CD4-positive, alpha-beta T cell (primary cell): ENCODE measurements around the gene TNFRSF25. TPM values are rescaled to one million over a fixed set of nuclear protein-coding genes. Genes with fewer than 3 reads are reported as not detected.
A peak's percentile ranks its signal among the peaks of the same experiment; 100 is the strongest.

Experiments used
- ATAC-seq: fragments of 200-7000 bp; cut with Tn5 transposase; one replicate; pipeline ENCODE4 v1.10.0; 2022; ENCODE audit warnings: mild to moderate bottlenecking; ENCODE audit not compliant: poor library complexity
- CTCF ChIA-PET: fragments of 350-600 bp; sonication (Branson Sonifier 250); formaldehyde crosslinking; loops from one replicate; lab custom pipeline; 2021; ENCODE audit warnings: antibody characterized with exemption, inconsistent platforms; lab: Charles Lee
- POLR2A ChIA-PET: fragments of 350-600 bp; sonication (Branson Sonifier 250); formaldehyde crosslinking; loops from one replicate; lab custom pipeline; 2021; ENCODE audit warnings: antibody characterized with exemption, inconsistent platforms; lab: Charles Lee
- DNase-seq, 14 experiments: peaks; one replicate each; pipeline ENCODE4 v3.0.0-alpha.2; 2013 to 2020; ENCODE audit warnings: mixed read lengths in 2 of 14
- H3K27ac ChIP-seq, 2 donors: one replicate each; pipeline versions ENCODE4 v1.5.1 to v1.7.0; 2013; ENCODE audit warnings: low read length in 2 of 2, low read depth in 1 of 2, mild to moderate bottlenecking in 1 of 2
- H3K27me3 ChIP-seq, 2 experiments: 1 replicate in 1 of 2; 2 replicates in 1 of 2; pipeline versions ENCODE4 v1.6.1 to v1.7.0; 2013; ENCODE audit warnings: low read length in 2 of 2, control low read depth in 1 of 2, mild to moderate bottlenecking in 1 of 2, moderate library complexity in 1 of 2; ENCODE audit not compliant: insufficient read depth in 2 of 2, control insufficient read depth in 1 of 2
- H3K36me3 ChIP-seq: one replicate; pipeline ENCODE4 v1.6.1; 2013; ENCODE audit warnings: low read length, control low read depth; ENCODE audit not compliant: insufficient read depth
- H3K4me1 ChIP-seq: one replicate; pipeline ENCODE4 v1.6.1; 2013; ENCODE audit warnings: low read length, control low read depth; ENCODE audit not compliant: insufficient read depth
- H3K4me3 ChIP-seq: one replicate; pipeline ENCODE4 v1.5.1; 2013; ENCODE audit warnings: mild to moderate bottlenecking, low read length, moderate library complexity
- H3K9me3 ChIP-seq, 2 experiments: 1 replicate in 1 of 2; 2 replicates in 1 of 2; pipeline versions ENCODE4 v1.6.1 to v1.7.0; 2013; ENCODE audit warnings: low read length in 2 of 2, mild to moderate bottlenecking in 2 of 2, control low read depth in 1 of 2, moderate library complexity in 1 of 2; ENCODE audit not compliant: control insufficient read depth in 1 of 2, insufficient read depth in 1 of 2
- H3K27ac Mint-ChIP-seq: one replicate; pipeline ENCODE4 v1.8.0; 2020; ENCODE audit warnings: mixed read lengths
- H3K27me3 Mint-ChIP-seq: one replicate; pipeline ENCODE4 v1.8.0; 2021; ENCODE audit warnings: mixed read lengths
- H3K36me3 Mint-ChIP-seq: one replicate; pipeline ENCODE4 v1.8.0; 2021; ENCODE audit warnings: low read depth, mixed read lengths
- H3K4me1 Mint-ChIP-seq: one replicate; pipeline ENCODE4 v1.8.0; 2021; ENCODE audit warnings: low read depth, mixed read lengths
- H3K4me3 Mint-ChIP-seq: one replicate; pipeline ENCODE4 v1.8.0; 2020; ENCODE audit warnings: mild to moderate bottlenecking, mixed read lengths
- H3K9me3 Mint-ChIP-seq: one replicate; pipeline ENCODE4 v1.8.0; 2020; ENCODE audit warnings: mixed read lengths
- CTCF ChIP-seq: fragments of 200-600 bp; IDR thresholded peaks from one replicate; pipeline ENCODE4 v1.8.0; 2022; ENCODE audit warnings: antibody characterized with exemption, mild to moderate bottlenecking
- intact Hi-C, 2 experiments: fragments of 100-400 bp; cut with DNase I in 1 of 2; cut with micrococcal nuclease in 1 of 2; formaldehyde crosslinking; loops; one replicate each; pipeline versions ENCODE4 v1.15.1 to v1.9.0; 2023 to 2025; cut with DNase I, micrococcal nuclease
- total RNA-seq, 174 experiments: library from RNA in 2 of 174; stranded (reverse) in 2 of 174; gene quantifications; one replicate each; pipeline ENCODE4 v1.2.3 and lab custom pipeline; 2021 to 2026

The TNFRSF25 gene
- total RNA-seq, 2 experiments from 2014 or later = 220 to 225 TPM

GRCh38 chr1:6464514-6464836 is 1.5 kb downstream of the TNFRSF25 start:
- H3K36me3 ChIP-seq = peaks cover 38% of the 10 kb centered on the region
- H3K4me1 ChIP-seq = peaks cover 68% of the 10 kb centered on the region
- intact Hi-C loops = no loop called here
- Mint-ChIP-seq H3K4me3 (peak overlapping the region; percentile 98), H3K27ac (peak overlapping the region; percentile 96), H3K9me3 (no peaks in the 10 kb centered on the region), H3K36me3 (peaks cover 55% of the 10 kb centered on the region), H3K4me1 (peaks cover 61% of the 10 kb centered on the region), H3K27me3 (no peaks in the 10 kb centered on the region)
- TF ChIP-seq CTCF = no peak
- H3K27me3 ChIP-seq = no peaks in the 10 kb centered on the region
- ChIA-PET CTCF (interaction anchor here (1.1 to 4.9 kb wide), 4 partner anchors 8 to 41 kb away, joined by 4 to 34 read pairs (median 12); partner anchors contain the start of gene ESPN), POLR2A (interaction anchor here (0.6 to 6.9 kb wide), 5 partner anchors 10 to 1957 kb away, joined by 3 to 40 read pairs (median 3); no protein-coding TSS in a partner anchor)
- no peaks in the 10 kb centered on the region for H3K9me3 ChIP-seq
- DNase-seq (peak in 11 of 14 experiments; percentile 26 to 75 (median 58)), ATAC-seq (no peak)
- peak overlapping the region; percentile 83 for H3K4me3 ChIP-seq
- peak overlapping the region; percentile 90 to 97 for H3K27ac ChIP-seq

DNA sequence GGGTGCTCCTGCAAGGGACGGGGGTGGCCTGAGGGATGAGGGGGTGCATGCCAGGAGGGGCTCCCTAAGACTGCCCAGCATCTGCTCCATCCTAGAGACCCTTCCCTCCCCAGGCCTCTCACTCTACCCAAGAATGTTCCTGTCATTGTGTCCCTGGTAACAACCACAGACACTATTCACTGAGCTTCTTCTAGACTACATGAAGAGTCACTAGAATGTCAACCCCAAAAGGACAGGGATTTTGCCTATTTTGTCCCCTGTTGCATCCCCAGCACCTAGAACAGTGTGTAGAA is 2.9 kb downstream of the TNFRSF25 start:
- Mint-ChIP-seq H3K27ac (peak overlapping the region; percentile 96), H3K9me3 (no peaks in the 10 kb centered on the region), H3K27me3 (no peaks in the 10 kb centered on the region), H3K36me3 (peaks cover 58% of the 10 kb centered on the region), H3K4me3 (peak overlapping the region; percentile 59), H3K4me1 (peaks cover 64% of the 10 kb centered on the region)
- ATAC-seq (no peak), DNase-seq (no peak)
- H3K4me1 ChIP-seq = peaks cover 74% of the 10 kb centered on the region
- no peak overlapping the region for H3K4me3 ChIP-seq
- TF ChIP-seq CTCF = no peak
- intact Hi-C loops = no loop called here
- no peaks in the 10 kb centered on the region for H3K9me3 ChIP-seq
- CTCF ChIA-PET = interaction anchor here (1.2 to 4.9 kb wide), 5 partner anchors 8 to 39 kb away, joined by 3 to 34 read pairs (median 10); partner anchors contain the start of gene ESPN
- H3K27me3 ChIP-seq = no peaks in the 10 kb centered on the region
- POLR2A ChIA-PET = interaction anchor here (0.8 to 6.9 kb wide), 4 partner anchors 8 to 114 kb away, joined by 3 to 40 read pairs (median 4); no protein-coding TSS in a partner anchor
- peaks cover 36% of the 10 kb centered on the region for H3K36me3 ChIP-seq
- peak overlapping the region; percentile 70 to 97 for H3K27ac ChIP-seq

DNA sequence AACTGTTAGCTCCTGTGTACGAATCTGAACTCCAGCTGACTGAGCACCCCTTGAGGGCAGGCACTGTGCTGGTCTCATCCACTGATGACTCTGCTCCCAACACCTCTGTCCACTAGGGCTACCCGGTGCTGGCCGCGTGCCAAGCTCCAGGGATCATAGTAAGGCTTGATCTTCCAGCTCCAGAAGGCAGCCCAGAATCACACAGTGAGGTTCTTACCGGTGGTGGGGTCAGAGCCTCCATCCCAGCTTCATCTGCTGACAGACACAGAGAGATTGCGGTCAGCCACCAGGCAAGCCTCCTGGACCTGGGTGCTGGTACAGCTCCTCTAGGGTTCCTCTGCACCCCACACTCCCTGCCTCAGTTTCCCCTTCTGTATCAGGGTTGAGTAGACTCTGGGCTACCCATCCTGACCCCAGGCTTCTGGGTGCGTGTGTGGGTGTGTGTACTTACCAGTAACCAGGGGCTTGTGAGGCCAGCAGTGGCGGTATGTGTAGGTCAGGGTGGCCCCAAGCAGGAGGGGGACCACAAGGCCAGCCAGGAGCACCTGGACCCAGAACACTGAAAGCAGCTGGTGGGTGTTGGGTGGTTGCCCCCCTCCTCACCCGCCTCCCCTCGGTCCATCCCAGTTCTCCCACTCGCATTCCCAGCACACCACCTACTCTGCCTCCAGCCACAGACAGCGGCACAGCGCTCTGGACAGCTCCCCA is 3.4 kb downstream of the TNFRSF25 start:
- Mint-ChIP-seq H3K9me3 (no peaks in the 10 kb centered on the region), H3K27ac (peak overlapping the region; percentile 96), H3K4me3 (peak overlapping the region; percentile 81), H3K27me3 (no peaks in the 10 kb centered on the region), H3K36me3 (peaks cover 58% of the 10 kb centered on the region), H3K4me1 (peaks cover 65% of the 10 kb centered on the region)
- ATAC-seq (no peak), DNase-seq (no peak)
- no peak for TF ChIP-seq CTCF
- ChIA-PET POLR2A (interaction anchor here (0.8 to 6.9 kb wide), 4 partner anchors 8 to 114 kb away, joined by 3 to 40 read pairs (median 4); no protein-coding TSS in a partner anchor), CTCF (interaction anchor here (1.2 to 4.9 kb wide), 4 partner anchors 8 to 24 kb away, joined by 3 to 34 read pairs (median 9); no protein-coding TSS in a partner anchor)
- H3K27ac ChIP-seq = peak overlapping the region; percentile 70 to 97
- H3K4me3 ChIP-seq = no peak overlapping the region
- H3K4me1 ChIP-seq = peaks cover 74% of the 10 kb centered on the region
- H3K27me3 ChIP-seq = no peaks in the 10 kb centered on the region
- peaks cover 36% of the 10 kb centered on the region for H3K36me3 ChIP-seq
- intact Hi-C loops = no loop called here
- no peaks in the 10 kb centered on the region for H3K9me3 ChIP-seq
